Mesenteric fat pad (tissue), 1 donor: ENCODE data around the gene ARHGAP32. TPM values are rescaled to one million over a fixed set of nuclear protein-coding genes. Genes with fewer than 3 reads are reported as not detected.
"Not testable (repeated sequence)": the region's sequence is repeated elsewhere in the genome, so short reads cannot be mapped to it uniquely, and the experiment has no call there.

Experiments
- DNase-seq: peaks from one replicate; pipeline ENCODE4 v3.0.0-alpha.2; 2020; ENCODE audit warnings: low spot score
- total RNA-seq: library from RNA; stranded (reverse); fragmentation: NEBNext Ultra II Directional; extraction: Animal tissue kit (Norgen Biotek cat#: 25700); gene quantifications from one replicate; pipeline ENCODE4 v1.2.1, GENCODE V29; 2021
- donor health status: DM: yes; HTN: yes; CAD: no.

Gene ARHGAP32
- total RNA-seq, 1 donor from 2014 or later: 17.1 TPM

- no peak for DNase-seq
Observed at GRCh38 chr11:128934926-128935325, 257.2 kb downstream of the ARHGAP32 start.

DNA sequence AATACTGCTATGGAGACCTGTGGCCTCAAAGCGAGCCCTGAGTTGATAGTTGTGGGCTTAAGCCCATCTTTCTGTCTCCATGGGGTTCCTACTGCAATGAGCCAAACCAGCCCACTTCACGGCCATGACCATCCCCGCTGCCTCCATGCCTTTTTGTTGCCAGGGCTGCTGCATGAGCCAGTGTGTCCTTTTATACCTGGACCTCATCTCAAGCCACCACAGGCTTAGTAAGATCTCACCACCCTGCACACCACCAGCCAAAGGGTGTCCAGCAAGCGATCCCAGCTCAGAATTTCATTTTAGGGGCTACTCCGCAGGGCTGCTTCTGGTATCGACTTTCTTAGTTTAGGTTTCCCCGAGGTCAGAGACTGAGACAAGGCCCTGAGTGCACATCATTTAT lies 257.8 kb downstream of the ARHGAP32 start:
- DNase-seq: no peak

GRCh38 chr11:128933481-128934178 lies 258.5 kb downstream of the ARHGAP32 start:
- no peak for DNase-seq

- DNase-seq: no peak
Observed at GRCh38 chr11:128931668-128932067, 260.5 kb downstream of the ARHGAP32 start.

DNA sequence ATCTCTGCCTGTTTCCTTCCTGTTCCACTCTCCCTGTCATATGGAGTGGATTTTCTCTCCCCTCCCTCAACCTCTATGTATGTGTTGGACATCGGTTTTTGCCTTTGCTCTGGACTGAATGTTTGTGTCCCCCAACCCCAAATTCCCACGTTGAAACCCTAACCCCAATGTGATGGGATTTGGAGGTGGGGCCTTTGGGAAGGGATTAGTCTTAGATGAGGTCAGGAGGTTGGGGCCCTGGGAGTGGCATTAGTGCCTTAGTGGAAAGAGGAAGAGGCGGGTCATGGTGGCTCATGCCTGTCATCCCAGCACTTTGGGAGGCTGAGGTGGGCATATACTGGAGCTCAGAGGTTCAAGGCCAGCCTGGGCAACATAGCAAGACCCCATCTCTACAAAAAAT lies 261.1 kb downstream of the ARHGAP32 start:
- DNase-seq: no peak

GRCh38 chr11:128929991-128930390 lies 262.1 kb downstream of the ARHGAP32 start:
- no peak for DNase-seq

DNA sequence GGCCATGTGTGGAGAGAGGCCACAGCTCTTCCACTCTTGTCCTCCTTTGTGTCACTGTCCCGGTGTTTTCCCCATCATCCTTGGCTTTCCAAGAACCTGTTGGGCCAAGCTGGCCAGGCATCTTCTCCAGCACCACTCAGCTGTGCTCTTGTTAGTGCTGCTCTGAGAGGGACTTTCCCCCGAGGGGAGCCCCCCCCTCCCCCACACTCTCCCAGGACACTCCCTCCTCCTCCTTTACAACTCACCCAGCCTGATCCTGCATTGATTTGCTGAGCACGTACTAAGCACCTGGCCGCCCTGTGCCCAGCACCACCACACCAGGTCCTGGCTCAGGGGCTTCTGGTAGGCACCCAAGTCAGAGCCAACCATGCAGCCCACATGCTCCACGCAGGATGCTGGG lies 262.7 kb downstream of the ARHGAP32 start:
- no peak for DNase-seq

- no peak for DNase-seq
Observed at GRCh38 chr11:128928400-128928799, 263.7 kb downstream of the ARHGAP32 start.

DNA sequence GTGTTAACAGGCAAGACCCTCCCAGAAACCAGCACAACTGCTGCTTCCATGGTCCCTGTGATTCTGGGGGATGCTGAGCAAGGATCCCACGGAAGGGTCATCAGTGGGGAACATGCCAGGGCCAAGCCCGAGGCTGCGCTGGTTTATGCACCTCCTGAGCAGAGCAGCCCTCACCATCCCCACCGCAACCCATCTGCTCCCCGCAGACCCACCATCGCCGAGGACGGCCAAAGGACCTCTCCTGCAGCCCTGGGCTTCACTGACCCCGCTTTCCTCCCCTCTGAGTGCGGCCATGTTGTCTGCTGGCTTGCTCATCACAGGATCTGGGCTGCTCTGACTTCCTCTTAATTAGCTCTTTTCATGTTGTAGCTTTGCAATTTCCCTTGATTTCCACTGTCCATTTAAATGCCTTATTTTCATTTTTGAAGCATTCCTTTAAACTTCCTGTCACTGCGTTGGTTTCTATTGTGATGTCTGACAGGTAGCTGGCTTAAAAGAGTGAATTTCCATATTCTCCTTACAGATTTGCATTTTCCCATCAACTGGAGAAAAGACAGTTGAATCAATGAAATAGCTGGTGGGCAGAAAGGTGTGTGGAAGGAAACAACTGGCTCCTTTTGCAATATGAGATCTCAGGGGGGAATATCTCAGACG lies 264.3 kb downstream of the ARHGAP32 start:
- no peak for DNase-seq

DNA sequence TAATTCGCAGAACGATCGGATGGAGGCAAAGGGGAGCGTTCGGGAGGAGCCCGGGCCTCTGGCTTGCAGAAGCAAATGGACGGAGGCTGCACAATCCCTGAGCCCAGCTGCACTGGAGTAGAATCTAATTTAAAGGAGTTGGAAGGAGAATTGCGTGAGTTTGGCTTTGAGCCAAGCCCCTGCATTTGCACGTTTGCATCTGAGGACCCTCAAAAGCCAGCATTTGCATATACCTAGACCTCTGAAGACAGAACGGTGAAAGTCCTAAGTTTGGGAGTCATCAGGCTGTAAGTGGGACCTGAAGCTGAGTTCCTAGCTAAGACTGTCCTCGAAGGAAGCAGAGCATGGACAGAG lies 265.0 kb downstream of the ARHGAP32 start:
- DNase-seq: no peak

DNA sequence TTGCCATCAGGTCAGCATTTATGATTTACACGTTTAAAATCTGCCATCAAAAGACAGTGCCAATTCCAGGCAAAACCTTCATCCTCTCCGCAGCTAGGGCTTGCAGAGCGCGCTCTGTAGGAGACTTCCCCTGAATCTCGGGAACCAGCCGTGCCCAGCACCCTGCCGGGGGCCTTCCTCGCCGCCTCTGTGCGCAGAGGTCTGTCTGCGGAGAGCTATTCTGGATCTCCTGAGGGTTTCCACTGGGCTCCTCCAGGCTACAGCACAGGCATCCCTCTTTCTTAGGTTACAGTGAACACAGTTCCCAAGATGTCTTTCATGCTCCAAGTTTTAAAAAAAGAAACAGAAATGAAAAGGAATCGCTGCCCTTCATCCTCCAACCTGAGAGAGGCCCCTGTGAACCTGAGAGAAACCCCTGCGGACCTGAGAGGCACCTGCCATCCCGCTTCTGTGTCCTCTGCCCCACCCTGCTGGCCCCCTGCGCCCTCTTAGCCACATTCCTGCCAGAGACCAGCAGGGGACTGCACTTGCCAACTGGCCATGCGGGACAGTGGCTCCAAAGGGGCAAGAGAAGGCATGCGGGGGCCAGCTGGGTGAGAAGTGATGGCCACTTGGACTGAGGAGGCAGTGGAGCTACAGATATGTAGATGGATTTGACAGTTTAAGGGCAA lies 265.6 kb downstream of the ARHGAP32 start:
- no peak for DNase-seq

GRCh38 chr11:128926000-128926399 lies 266.1 kb downstream of the ARHGAP32 start:
- no peak for DNase-seq

GRCh38 chr11:128925250-128925600 lies 266.9 kb downstream of the ARHGAP32 start:
- no peak for DNase-seq

- DNase-seq: no peak
Observed at GRCh38 chr11:128924510-128925249, 267.4 kb downstream of the ARHGAP32 start.

GRCh38 chr11:128924104-128924503 lies 268.0 kb downstream of the ARHGAP32 start:
- DNase-seq: no peak

DNA sequence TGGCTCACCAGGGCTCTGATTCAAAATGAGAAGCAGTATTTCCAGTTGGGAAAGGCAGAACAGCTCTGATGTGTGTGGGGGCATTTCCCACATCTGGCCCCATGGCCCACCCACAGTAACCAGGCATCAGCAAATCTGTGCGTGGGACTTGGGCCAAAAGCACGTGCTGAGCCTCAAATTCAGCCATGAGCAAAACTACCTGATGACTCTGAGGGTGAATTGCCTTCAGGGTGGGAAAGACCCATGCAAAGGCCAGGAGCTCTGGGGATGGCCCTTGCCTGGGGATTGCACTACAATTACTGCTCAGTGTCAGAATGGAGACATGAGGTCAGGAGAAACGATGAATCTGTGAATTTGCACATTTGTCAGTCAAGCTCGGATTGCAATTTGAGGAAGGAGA lies 270.3 kb downstream of the ARHGAP32 start:
- DNase-seq: no peak

DNA sequence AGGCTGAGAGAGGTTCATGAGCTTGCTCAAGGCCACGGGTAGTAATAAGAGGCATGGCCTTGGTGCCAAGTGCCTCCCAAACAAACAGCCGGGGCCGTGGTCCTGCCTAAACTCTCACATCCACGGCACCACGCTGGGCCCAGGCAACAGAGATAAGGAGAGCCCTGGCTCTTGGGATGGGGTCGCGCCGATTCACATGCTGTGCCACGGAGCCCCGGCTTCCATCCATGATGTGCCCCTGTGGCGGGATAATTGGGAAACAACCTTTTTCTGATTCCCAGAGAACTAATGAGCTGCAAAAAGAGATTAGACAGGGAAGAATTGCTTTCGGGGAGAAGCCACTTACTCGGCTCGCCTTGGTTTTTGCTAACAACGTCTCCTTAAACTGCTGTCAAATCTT lies 271.5 kb downstream of the ARHGAP32 start:
- DNase-seq: no peak

DNA sequence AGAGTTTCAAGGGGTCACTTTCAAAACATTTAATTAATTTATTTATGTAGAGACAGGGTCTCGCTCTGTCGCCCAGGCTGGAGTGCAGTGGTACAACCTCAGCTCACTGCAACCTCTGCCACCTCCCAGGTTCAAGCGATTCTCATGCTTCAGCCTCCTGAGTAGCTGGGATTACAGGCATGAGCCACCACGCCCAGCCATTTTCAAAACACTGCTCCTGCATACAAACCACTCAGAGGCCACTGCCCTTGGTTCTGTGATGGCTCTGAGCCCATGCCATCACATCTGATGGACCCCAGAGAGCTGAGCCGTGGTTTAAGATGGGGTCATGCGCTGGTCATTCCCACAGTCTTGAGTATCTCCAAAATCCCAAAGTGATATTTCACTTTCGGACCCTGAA lies 272.5 kb downstream of the ARHGAP32 start:
- not testable (repeated sequence) for DNase-seq

GRCh38 chr11:128919216-128919615 lies 272.9 kb downstream of the ARHGAP32 start:
- no peak for DNase-seq

DNA sequence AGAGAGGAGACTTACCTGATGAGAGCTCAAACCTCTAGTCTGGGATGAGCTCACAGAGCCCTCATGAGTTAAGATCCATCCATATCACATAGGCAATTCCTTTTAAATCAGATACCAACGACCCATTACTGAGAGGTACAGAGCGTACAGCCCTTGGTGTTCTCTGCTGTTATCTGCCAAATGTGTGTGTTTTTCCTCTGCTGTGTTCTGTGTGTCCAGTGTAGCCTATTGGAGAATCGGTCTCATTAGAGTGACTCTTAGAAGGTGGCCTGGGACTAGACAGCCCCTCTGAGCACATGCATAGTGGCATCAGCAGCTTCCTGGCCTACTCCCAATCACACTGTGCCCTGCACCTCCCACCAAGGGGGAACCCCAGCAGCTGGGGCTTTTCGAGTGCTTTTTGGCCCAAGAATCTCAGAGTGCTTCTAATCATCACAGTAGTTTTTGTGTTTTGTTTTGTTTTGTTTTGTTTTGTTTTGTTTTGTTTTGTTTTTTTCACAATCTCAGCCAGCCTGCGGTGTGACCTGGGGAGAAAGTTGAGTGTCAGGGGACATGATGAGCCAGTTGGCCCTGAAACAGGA lies 274.9 kb downstream of the ARHGAP32 start:
- DNase-seq: no peak

- DNase-seq: no peak
Observed at GRCh38 chr11:128916681-128917080, 275.4 kb downstream of the ARHGAP32 start.
